Left lobe of liver (tissue), 2 donors: ENCODE measurements around the gene BCL2L15. TPM values are rescaled to one million over a fixed set of nuclear protein-coding genes. Genes with fewer than 3 reads are reported as not detected.

Experiments used
- ATAC-seq: fragments of 200-7000 bp; cut with Tn5 transposase; one replicate; pipeline ENCODE4 v1.9.1; 2020; ENCODE audit warnings: mild to moderate bottlenecking, moderate library complexity
- DNase-seq: peaks from one replicate; pipeline ENCODE4 v3.0.0-alpha.2; 2020; ENCODE audit warnings: low spot score
- total RNA-seq: library from RNA; stranded (reverse); gene quantifications from one replicate; pipeline ENCODE4 v1.2.1, GENCODE V29; 2021
- donor health status: DM: no; HTN: no; CAD: no; lungs with moderate emphysema.
- donor health status: DM: no; HTN: yes; CAD: no.

The BCL2L15 gene
- total RNA-seq, 1 donor from 2014 or later, result 0.13 TPM

DNA sequence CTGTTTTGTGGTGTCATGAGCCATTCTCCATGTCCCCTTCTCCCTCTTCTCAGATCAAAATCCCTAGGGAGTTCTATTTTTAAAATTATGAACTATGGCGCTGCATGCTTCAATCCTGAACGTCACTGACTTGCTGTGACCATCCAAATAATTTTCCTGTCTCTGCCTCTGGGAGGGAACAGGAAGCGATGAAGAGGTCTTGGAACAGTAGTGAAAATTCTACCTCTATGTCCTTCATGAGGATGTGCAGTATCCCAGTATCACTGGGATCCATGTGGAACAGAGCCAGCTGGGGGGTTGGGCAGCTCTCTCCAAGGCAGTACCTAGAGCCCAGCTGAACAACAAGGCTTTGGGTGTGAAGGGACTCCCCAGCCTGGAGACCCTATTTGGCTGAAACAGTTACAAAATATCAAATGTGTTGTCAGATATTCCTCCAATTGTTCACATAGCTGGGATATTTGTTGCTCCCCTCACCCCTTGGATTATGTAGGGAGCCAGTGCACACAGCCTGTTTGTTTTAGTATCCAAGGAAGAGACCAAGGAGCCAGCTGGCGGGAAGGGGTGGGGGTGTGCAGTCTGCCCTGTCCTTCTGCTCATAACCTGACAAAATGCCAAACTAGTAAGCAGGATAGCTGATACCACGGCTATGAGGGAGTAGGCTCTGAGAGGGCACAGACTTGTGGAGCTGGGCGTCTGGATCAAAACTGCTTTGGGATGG is 25.4 kb upstream of the BCL2L15 start:
- peak; percentile 12 for ATAC-seq
- DNase-seq, result no peak

DNA sequence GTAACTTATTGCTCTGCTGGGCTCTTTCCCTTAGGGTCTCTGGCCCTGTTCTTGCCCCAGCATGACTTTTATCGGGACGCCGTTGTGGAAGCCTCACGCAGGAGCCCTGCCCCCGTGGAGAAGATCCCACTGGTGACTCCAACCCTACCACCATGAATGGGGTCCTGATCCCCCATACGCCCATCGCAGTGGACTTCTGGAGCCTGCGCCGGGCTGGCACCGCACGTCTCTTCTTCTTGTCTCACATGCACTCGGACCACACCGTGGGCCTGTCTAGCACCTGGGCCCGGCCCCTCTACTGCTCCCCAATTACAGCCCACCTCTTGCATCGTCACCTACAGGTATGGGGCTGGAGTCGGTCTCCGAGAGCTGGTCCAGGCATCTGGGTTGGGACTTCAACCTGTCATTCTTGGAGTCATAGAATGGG is 18.1 kb upstream of the BCL2L15 start:
- ATAC-seq, result no peak

DNA sequence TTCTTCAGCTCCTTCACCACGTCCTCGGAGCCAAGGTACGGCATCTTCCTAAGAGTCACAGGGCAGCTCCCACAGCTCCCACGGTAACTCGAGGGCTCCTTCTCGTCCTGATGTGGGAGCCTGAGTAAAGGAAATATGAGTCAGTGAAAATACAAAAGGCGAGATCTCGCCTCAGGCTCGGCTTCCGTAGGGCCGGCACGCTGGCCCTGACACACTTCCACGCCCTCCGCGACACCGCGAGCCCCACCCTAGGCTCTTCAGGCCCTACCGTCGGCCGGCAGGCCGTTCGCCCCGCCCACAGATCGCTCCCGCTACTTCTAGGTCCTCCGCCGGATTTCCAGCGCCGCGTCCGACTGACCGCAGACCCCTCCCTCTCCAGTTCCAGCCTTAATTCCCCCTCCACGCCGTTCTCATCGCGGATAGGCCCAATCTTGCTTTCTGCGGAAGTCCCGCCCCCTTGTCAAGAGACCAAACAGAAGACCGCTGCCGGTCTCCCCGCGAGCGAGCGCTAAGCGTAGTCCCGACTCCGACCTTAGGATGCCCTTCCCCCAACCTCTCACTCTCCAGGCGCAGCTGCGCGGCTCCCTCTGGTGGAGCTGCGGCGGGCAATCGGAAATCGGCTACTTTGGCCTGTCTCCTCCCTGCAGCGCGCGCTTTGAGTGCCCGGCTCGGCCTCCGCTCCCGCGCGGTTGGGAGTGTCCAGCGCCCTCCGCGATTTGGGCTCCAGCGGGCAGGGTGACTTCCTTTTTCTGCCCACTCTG is 17.5 kb upstream of the BCL2L15 start, which contains the start of the genes AP4B1 and DCLRE1B:
AP4B1 (minus strand) TSS at position 126 of the 761 bp plus-strand sequence; CDS start at position 44, 82 bp downstream.
DCLRE1B (plus strand) TSS at position 653 of the 761 bp plus-strand sequence. CDS start 261 bp downstream, outside the sequence.
- peak; percentile 93 for ATAC-seq
- DNase-seq, result peak; percentile 99

More for the DNA sequence above, 18.1 kb upstream of the BCL2L15 start:
- DNase-seq, result no peak

GRCh38 chr1:113904293-113904673 is 16.9 kb upstream of the BCL2L15 start:
- DNase-seq, result no peak
- peak; percentile 45 for ATAC-seq

DNA sequence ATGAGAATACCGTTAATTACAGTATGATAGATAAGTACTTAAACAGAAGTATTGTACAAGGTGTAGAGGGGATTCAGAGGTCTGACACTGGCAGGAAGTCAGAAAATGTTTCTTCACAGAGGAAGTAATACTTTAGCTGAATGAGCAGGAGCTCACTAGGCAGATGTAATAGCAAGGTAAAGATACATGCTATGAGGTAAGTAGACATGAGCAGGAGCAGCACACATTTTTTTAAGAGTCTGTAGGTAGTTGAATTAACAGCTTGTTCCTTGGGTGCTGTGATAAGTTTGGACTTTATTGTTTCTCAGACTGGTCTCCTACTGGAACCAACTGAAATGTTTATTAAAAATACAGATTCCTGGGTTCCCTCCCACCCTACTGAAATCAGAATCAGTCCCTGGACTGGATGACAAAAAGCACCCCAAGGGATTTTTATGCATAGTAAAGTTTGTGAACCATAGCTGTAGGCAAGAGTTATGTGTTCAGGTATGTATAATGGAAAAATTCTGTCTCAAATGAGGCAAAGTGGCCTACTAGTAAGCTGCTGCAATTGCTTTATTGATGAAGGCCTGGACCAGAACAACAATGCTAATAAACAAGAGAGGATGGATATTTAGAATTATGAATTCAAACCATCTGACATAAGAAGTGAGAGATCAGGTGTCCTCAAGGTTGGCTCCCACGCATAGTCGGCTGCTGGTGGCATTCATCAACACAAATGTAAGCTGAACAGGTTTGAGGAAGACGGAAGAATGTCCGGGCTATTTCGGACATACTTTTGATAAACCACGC is 16.3 kb upstream of the BCL2L15 start:
- DNase-seq (no peak), ATAC-seq (no peak)

DNA sequence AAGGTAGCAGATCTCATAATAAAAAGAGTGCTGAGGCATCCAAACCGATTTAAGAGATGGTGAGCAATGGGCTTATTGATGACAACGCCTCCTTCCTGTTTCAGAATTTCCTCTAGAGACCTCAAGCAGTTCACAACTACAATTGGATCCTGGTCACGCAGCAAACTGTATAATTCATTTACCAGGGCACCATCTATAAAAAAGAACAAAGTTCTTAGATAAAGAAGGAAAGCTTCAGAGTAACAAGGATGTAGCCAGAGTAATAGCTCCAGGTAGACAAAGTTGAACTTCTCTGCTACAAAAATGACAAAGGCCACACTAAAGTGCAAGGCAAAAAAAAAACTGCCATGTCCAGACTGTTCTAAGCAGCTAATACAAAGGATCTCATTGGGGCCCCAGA is 13.8 kb upstream of the BCL2L15 start:
- no peak for DNase-seq
- no peak for ATAC-seq

DNA sequence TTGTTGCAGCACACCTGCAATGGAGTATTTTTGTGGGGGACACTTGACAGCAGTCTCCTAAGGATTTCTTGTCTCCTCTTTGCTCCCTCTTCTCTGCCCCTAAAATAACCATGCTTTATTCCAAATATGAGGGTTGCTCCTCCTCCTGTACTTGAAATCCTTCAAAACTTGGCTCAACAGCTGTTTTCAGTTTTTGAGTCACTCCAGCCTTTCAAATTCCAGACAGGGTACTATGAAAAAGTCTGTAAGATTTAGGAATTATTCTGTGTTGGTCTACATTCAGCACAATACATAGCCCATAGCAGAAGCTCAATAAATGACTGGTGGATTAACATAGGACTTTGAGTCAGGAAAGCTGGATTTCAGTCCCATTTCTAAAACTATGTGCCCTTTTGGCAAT is 11.7 kb upstream of the BCL2L15 start:
- no peak for ATAC-seq
- DNase-seq, result no peak

DNA sequence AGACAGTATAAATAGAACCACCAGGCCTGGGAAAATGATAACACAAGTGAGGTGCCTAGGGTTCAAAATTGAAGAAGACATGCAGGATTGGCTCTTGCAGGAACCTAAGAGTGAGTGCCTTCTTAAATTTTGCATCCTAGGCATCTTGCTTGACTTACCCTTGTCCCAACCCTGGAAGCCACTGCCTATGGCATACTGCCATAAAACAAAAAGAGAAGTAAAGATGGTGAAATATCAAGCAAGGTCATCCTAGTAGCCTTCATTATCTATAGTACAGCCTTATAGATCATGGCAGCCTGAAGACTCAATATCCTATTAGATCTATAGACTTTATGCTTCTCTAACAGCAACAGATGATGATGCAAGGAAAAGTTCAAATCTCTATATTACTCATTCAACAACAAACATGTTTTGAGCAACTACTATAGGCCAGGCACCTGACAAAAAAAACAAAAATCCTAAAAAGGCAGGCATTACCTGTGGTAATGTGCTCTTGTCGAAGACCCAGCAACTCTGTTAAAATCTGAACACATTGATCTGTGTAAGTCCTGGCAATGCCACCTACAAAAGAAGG is 10.9 kb upstream of the BCL2L15 start:
- DNase-seq (no peak), ATAC-seq (no peak)

DNA sequence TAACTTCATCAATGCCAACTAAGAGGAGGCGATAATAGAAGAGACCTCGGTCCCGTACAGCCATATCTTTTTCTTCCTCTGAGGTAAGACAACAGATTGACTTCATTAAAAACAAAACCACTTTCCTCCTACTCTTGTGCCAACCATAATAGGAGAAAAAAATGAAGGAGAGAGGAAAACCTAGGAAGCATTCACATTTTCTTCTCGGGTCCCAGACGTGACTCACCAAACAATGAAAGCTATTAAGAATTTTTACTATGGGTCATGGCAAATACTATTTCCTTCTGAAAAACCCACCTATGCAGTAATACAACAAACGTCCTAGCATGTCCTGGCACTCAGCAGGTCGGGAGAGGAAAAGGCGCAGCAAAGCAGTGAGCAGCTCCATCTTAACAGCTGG is 8.6 kb upstream of the BCL2L15 start:
- ATAC-seq (no peak), DNase-seq (no peak)

GRCh38 chr1:113895098-113895497 is 7.7 kb upstream of the BCL2L15 start:
- DNase-seq (no peak), ATAC-seq (no peak)

DNA sequence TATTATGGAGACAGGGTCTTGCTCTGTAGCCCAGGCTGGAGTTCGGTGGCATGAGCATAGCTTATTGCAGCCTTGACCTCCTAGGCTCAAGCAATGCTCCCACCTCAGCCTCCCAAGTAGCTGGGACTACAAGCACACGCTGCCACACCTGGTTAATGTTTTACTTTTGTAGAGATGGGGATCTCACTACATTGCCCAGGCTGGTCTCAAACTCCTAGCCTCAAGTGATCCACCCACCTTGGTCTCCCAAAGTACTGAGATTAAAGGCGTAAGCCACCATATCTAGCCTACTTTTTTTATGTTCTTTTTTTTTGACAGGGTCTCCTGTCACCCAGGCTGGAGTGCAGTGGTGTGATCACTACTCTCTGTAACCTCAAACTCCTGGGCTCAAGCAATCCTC is 5.9 kb upstream of the BCL2L15 start:
- no peak for DNase-seq
- ATAC-seq, result no peak

- DNase-seq (no peak), ATAC-seq (no peak)
Observed at GRCh38 chr1:113891631-113892220, 4.3 kb upstream of the BCL2L15 start.

GRCh38 chr1:113890816-113891215 is 3.4 kb upstream of the BCL2L15 start:
- ATAC-seq, result no peak
- no peak for DNase-seq

DNA sequence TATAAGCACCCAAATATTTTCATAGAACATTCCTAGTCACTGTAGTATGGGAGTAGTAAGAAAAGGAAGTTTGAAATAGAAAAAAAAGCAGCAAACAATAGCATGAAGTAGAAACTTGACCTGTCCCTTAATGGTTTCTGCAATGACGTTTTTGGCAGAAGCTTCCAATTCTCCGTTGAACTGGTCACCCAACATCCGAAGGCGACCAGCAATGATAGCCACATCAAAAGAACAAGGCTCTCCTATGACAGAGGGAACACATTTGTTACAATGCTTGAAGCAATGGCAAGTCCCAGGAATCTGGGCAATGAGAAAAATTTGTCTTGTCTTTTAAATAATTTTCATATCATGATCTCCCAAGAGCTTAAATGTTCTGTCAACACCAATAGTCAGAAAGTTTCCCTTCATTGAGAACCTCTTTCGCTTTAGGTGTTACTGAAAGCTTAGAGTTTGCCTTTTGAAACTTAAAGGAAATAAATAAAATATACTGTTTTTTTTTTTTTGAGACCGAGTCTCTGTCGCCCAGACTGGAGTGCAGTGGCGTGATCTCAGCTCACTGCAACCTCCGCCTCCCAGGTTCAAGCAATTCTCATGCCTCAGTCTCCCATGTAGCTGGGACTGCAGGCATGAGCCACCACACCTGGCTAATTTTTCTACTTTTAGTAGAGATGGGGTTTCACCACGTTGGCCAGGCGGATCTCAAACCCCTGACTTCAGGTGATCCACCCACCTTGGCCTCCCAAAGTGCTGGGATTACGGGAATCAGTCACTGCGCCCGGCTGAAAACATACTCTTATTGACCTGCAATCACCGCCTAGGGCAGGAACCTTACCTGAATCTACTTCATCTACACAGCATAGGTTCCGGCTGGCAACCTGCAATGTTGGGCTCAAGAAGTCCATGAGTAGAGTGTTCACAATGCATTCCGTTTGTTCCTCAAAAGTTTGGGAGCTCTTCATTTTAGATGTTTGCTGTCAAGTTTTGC is 672 bp downstream of the BCL2L15 start:
- ATAC-seq (no peak), DNase-seq (no peak)

DNA sequence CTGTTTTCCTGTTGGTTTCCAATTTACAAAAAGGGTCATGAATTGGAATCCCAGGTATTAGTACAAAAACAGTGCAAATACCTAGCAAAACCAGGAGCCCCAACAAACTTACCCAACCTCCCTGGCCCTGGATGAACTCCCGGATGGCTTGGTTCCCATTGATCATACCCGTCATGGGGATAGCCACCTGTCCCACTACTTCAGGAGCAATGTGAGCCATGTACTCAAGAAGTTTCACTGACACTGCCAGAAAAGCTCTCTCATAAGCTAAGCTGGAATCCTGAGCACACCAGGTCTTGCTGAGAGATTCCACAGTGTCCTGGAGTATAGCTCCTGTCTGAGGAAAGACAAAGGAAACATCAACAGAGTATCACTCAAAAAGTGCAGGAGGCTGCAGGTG is 5.7 kb downstream of the BCL2L15 start:
- DNase-seq (no peak), ATAC-seq (no peak)

DNA sequence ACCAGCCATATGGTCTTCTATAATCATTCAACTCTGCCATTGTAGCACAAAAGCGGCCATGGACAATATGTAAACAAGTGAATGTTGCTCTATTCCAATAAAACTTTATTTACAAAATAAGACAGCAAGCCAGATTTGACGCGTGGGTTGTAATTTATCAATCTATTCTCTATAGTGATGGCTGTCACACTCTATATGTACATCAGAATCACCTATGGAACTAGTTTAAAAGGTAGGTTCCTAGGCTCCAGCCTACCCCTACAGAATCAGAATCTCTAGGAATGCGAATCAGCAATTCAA is 7.7 kb downstream of the BCL2L15 start:
- no peak for DNase-seq
- ATAC-seq, result no peak

DNA sequence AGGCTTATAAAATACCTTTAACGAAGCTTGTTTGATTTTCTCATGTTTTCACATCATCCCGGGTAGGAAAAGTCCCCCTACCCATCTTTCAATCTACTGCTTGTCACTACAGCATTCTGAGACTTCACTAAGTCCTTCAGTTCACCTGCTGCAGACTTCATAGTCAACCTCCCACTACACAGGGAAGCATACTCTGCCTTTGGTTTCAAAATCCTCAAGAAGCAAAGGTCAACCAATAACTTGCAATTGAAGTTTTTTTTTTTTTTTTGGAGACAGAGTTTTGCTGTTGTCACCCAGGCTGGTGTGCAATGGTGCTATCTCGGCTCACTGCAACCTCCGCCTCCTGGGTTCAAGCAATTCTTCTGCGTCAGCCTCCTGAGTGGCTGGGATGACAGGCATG is 11.2 kb downstream of the BCL2L15 start:
- peak; percentile 23 for ATAC-seq
- no peak for DNase-seq

DNA sequence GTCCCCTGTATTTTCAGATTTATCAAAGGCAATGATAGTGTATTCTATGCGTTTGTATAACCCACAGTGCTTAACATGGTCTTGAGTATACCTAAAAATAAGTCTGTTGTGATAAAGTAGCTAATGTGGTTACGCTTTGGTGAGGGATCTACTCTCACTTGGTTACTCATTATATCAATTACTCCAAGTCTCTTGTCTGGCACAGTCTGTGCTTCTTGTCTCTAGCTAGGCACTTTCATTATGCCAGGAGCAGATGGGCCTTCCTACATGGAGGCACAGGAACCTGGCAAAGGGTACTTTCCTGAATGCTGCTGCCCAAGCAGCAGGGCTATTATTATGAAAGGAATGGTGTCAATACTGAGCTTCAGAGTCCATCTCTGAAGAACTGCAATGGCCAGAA is 11.7 kb downstream of the BCL2L15 start:
- DNase-seq (no peak), ATAC-seq (no peak)

- ATAC-seq (no peak), DNase-seq (no peak)
Observed at GRCh38 chr1:113874012-113874879, 13.1 kb downstream of the BCL2L15 start.
